Rectal smooth muscle tissue (tissue), 1 donor: ENCODE results near the gene LDB3.

Experiments
- H3K27ac ChIP-seq: one replicate; pipeline ENCODE4 v1.7.0; 2013; ENCODE audit warnings: low read depth, low read length, inconsistent platforms
- H3K27me3 ChIP-seq: one replicate; pipeline ENCODE4 v1.7.0; 2013; ENCODE audit warnings: low read length; ENCODE audit not compliant: control insufficient read depth, insufficient read depth
- H3K36me3 ChIP-seq: one replicate; pipeline ENCODE4 v1.7.0; 2013; ENCODE audit warnings: low read length; ENCODE audit not compliant: control insufficient read depth, insufficient read depth
- H3K4me1 ChIP-seq: one replicate; pipeline ENCODE4 v1.7.0; 2013; ENCODE audit warnings: low read length; ENCODE audit not compliant: control insufficient read depth, insufficient read depth
- H3K4me3 ChIP-seq: one replicate; pipeline ENCODE4 v1.7.0; 2013; ENCODE audit warnings: low read length
- H3K9ac ChIP-seq: one replicate; pipeline ENCODE4 v1.7.0; 2013; ENCODE audit warnings: low read length

LDB3 gene

DNA sequence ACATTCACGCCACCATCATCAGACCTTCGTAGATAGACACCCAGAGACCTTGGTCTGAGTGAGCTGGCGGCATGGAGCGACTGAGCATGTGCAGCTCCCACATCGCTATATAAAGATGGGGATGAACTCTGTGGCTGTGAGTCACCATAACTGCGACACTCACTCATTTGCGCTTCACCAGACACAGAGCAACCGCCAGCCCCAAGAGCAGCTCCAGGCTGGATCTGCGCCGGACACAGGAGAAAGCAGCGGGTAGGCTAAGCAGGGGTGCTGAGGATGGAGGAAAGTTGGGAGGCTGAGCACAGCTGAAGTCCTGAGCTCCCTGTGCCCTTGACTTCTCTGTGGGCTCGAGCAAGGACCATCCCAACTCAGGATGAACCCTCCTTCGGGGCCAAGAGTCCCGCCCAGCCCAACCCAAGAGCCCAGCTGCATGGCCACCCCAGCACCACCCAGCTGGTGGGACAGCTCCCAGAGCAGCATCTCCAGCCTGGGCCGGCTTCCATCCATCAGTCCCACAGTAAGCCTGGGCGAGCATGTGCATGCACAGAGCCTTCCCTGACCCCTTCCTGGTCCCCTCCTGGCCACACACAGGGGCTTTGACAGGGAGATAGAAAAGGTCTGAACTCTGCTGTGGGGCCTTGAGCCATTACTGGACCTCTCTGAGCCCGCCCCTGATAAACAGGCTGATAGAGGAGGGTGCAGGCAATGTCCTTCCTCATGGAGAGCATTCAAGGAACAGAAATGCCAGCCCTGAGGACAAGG lies 13.7 kb upstream of the LDB3 start, which contains the start of gene OPN4:
Gene OPN4, plus strand, starts transcription at position 137 of the 762 bp plus-strand sequence. Its CDS starts 237 bp downstream, at position 374.
- Histone ChIP-seq H3K27ac (no peak within 1 kb of the TSS), H3K36me3 (no peaks in the 10 kb centered on the region)

DNA sequence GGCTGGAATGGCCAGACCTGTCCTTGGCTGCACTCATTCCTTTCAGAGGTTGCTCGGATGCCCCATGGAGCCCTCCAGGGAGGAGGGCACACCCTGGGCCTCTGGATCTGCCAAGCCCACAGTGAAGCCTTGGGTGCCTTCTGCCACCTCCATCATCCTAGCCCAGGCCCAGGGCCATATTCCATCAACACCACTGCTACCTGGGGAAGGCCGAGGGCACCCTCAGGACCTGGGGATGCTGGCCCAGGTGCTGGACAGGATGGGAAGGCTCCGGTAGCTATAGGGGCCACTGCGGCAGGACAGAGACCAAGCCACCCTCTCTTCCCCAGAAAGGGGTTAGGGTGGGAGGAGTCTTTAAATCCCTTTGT lies 13.2 kb upstream of the LDB3 start:
- H3K4me3 ChIP-seq, result no peak overlapping the region
- H3K27ac ChIP-seq, result no peak overlapping the region
- H3K27me3 ChIP-seq, result no peaks in the 10 kb centered on the region
- H3K9ac ChIP-seq, result no peak overlapping the region
- no peaks in the 10 kb centered on the region for H3K4me1 ChIP-seq
- H3K36me3 ChIP-seq, result no peaks in the 10 kb centered on the region

More for the DNA sequence above, 13.7 kb upstream of the LDB3 start, which contains the start of gene OPN4:
- H3K4me3 ChIP-seq, result no peak within 1 kb of the TSS
- no peak within 1 kb of the TSS for H3K9ac ChIP-seq
- H3K4me1 ChIP-seq, result no peaks in the 10 kb centered on the region
- no peaks in the 10 kb centered on the region for H3K27me3 ChIP-seq

DNA sequence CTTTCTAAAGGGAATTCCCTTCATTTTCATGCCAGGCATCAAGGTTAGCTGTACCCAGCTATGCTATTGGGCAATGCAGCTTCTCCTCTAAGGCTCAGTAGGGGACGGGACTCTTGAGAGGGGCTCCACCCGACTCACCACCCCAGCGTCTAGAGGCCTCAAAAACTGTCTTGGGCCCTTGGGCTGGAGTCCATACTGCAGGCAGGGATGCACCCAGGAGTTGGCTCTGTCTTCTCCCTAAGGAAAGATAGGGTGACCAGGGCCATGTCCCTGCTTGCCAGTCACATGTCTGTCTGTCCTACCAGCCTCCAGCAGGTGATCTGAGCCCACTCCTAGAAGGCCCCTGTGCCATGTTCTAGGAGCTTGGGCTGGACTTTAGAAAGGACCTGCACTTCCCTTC lies 12.7 kb upstream of the LDB3 start:
- no peak overlapping the region for H3K27ac ChIP-seq
- no peaks in the 10 kb centered on the region for H3K36me3 ChIP-seq
- no peaks in the 10 kb centered on the region for H3K27me3 ChIP-seq
- H3K4me3 ChIP-seq, result no peak overlapping the region
- no peak overlapping the region for H3K9ac ChIP-seq
- no peaks in the 10 kb centered on the region for H3K4me1 ChIP-seq

DNA sequence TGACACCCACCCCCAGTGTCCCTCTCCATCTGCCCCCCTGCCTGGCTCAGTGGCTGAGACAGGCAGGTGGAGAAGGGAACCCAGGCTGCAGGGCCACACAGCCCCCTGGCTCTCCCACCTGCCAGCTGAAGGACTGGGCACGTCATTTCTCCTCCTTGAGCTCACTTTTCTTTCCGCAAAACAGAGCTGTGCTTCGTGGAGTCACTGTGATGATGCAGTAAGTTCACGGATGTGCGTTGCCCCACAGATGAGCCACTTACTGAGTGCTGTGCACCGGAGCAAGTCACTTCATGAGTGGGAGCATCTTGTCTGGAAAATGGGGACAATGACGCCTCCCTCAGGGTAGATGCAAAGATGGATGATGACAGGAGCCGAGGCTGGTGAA lies 11.3 kb upstream of the LDB3 start:
- Histone ChIP-seq H3K9ac (no peak overlapping the region), H3K4me1 (no peaks in the 10 kb centered on the region)

DNA sequence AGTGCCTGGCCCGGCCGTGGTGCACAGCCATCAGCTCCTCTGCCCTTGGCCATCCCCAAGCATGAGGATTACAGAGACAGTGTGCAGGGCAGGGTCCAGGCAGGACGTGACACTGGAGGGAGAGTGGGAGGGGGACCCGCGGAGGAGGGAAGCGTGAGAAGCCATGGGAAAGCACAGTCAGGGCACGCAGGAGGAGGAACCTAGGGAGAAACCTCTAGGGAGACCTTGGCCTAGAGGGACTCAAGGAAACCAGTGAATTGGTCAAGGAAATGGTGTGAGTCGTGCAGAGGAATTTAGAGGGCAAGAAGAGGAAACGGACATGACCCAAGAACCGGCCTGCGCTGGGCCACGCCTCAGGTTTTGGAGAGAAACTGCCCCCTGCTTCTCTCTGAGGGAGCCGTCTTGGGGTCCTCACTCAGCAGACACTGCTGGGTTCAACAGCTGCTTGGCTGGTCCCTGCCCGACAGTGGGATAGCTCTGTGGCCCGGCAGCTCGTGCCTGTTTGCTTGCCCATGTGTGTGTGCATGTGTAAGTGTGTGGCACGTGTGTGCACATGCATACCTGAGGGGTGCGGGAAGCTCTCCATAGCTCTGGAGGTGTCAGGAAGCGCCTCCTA lies 10.8 kb upstream of the LDB3 start:
- Histone ChIP-seq H3K4me3 (no peak overlapping the region), H3K27ac (no peak overlapping the region), H3K27me3 (no peaks in the 10 kb centered on the region), H3K9ac (no peak overlapping the region), H3K36me3 (no peaks in the 10 kb centered on the region), H3K4me1 (no peaks in the 10 kb centered on the region)

More for the DNA sequence above, 11.3 kb upstream of the LDB3 start:
- Histone ChIP-seq H3K27ac (no peak overlapping the region), H3K27me3 (no peaks in the 10 kb centered on the region), H3K4me3 (no peak overlapping the region), H3K36me3 (no peaks in the 10 kb centered on the region)

DNA sequence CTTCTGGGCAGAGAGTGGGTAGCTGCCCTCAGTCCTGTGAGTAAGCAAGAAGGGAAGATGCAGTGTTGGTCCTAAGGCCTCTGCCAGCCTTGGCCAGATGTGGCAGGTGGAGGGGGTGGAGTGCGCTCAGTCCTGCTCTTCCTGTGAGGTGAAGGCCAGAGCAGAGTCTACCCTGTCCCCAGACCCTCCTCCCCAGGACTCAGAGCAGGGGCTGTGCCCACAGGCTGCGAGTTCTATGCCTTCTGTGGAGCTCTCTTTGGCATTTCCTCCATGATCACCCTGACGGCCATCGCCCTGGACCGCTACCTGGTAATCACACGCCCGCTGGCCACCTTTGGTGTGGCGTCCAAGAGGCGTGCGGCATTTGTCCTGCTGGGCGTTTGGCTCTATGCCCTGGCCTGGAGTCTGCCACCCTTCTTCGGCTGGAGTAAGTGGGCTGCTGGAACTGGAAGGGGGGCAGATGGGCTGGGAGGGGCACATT lies 10.0 kb upstream of the LDB3 start:
- Histone ChIP-seq H3K36me3 (no peaks in the 10 kb centered on the region), H3K4me1 (no peaks in the 10 kb centered on the region), H3K27ac (no peak overlapping the region), H3K27me3 (no peaks in the 10 kb centered on the region), H3K9ac (no peak overlapping the region), H3K4me3 (no peak overlapping the region)

DNA sequence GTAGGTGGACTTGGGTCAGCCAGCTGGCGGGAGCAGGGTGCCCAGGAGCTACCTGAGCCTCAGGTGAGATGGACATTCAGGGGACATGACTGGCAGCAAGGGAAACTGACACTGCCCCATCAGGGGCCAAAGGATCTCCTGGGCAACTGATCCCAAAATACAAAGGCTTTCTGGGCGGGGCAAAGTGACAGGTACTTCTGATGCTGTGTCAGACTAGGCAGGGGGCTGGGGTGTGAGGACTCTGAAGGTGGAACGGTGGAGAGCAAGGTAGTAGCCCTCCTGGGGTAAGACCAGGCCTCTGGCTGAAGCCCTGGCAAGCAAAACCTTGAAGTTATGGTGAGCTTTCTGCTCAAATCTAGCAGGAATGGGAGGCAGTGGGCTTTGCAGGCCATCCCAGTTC lies 9.6 kb upstream of the LDB3 start:
- no peaks in the 10 kb centered on the region for H3K27me3 ChIP-seq
- H3K4me1 ChIP-seq, result no peaks in the 10 kb centered on the region
- H3K27ac ChIP-seq, result no peak overlapping the region
- H3K36me3 ChIP-seq, result no peaks in the 10 kb centered on the region
- no peak overlapping the region for H3K9ac ChIP-seq
- no peak overlapping the region for H3K4me3 ChIP-seq

DNA sequence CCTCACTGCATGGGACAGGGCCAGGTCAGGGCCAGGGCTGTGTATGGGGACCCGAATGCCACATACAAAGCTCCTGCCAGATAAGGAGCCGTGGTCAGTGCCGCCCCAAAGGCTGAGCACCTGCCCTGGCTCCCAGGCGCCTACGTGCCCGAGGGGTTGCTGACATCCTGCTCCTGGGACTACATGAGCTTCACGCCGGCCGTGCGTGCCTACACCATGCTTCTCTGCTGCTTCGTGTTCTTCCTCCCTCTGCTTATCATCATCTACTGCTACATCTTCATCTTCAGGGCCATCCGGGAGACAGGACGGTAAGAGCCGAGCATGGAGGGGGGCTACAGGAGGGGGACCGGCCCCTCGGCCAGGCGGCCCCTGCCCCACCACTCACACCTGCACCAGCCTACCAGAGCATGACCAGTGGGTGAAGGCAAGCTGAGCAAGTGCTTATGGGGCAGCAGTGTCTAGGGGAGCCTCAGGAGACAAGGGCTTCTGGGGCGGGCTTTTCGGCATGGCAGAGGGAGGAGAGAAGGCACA lies 9.1 kb upstream of the LDB3 start:
- Histone ChIP-seq H3K4me1 (no peaks in the 10 kb centered on the region), H3K36me3 (no peaks in the 10 kb centered on the region), H3K27me3 (no peaks in the 10 kb centered on the region), H3K9ac (no peak overlapping the region), H3K27ac (no peak overlapping the region), H3K4me3 (no peak overlapping the region)

DNA sequence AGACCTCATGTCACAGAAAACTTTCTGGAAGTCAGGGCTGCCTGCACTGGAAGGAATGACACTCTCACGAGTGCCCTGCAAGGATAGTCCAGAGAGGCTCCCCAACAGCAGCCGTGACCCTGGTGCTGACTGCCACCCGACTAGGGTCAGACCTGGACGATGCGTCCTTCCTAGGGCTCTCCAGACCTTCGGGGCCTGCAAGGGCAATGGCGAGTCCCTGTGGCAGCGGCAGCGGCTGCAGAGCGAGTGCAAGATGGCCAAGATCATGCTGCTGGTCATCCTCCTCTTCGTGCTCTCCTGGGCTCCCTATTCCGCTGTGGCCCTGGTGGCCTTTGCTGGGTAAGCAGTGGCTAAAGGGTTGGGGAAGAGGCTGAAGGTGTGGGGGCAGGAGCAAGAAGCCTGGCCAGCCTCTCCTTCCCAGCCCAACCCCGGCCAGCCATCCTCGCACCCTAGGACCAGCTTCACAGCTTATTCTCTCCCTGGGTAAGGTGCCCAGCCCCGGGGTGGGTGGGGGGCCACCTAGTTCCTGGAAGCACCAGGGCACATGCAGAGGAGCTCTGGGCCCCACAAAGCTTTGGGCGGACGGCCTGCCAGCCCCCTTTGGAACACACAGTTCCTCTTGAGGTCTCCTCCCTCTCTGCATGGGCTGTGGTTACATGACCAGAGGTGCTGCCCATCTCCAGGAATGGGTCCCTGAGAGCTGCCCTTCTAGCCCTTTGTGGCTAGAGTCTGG lies 8.4 kb upstream of the LDB3 start:
- peaks cover 6% of the 10 kb centered on the region for H3K4me1 ChIP-seq
- no peak overlapping the region for H3K4me3 ChIP-seq
- H3K36me3 ChIP-seq, result no peaks in the 10 kb centered on the region
- H3K27ac ChIP-seq, result no peak overlapping the region
- no peaks in the 10 kb centered on the region for H3K27me3 ChIP-seq
- no peak overlapping the region for H3K9ac ChIP-seq

DNA sequence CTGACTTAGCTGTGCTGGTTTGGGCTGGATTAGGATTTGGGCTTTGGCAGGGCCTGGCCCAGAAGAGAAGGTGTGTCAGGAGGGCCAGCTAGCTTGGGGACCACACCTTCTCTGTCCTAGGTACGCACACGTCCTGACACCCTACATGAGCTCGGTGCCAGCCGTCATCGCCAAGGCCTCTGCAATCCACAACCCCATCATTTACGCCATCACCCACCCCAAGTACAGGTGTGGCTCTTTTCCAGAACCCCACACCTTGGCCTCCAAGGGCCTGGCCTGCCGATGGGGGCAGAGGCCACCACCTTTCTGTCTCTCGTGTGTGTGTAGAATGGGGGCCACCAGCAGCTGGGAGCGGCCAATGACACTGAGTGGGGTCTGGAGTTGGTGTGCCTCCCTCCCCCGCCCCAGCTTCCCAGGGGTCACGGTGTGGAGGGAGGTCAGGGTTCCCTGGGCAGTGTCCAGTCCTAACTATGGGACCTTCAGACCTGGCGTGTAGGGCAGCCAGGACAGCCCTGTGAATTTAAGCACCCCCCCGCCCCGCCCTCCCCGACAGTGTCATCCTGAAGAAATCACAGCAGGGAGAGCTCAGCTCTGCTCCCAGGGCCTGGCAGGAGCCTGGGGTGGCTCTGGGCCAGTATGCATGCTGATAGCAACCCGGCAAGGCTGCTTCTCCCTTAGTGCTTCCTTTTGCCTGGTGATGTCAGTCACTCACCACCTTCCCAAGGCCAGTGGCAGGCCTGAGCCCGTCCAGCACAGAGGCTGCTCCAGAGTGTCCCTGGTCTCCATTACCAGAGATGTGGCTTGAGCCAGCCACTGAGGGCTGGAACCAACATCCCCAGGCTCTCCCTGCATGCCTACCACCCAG lies 6.9 kb upstream of the LDB3 start:
- Histone ChIP-seq H3K27me3 (no peaks in the 10 kb centered on the region), H3K36me3 (no peaks in the 10 kb centered on the region), H3K4me1 (peaks cover 7% of the 10 kb centered on the region), H3K27ac (peak overlapping the region; percentile 12), H3K4me3 (no peak overlapping the region), H3K9ac (no peak overlapping the region)

DNA sequence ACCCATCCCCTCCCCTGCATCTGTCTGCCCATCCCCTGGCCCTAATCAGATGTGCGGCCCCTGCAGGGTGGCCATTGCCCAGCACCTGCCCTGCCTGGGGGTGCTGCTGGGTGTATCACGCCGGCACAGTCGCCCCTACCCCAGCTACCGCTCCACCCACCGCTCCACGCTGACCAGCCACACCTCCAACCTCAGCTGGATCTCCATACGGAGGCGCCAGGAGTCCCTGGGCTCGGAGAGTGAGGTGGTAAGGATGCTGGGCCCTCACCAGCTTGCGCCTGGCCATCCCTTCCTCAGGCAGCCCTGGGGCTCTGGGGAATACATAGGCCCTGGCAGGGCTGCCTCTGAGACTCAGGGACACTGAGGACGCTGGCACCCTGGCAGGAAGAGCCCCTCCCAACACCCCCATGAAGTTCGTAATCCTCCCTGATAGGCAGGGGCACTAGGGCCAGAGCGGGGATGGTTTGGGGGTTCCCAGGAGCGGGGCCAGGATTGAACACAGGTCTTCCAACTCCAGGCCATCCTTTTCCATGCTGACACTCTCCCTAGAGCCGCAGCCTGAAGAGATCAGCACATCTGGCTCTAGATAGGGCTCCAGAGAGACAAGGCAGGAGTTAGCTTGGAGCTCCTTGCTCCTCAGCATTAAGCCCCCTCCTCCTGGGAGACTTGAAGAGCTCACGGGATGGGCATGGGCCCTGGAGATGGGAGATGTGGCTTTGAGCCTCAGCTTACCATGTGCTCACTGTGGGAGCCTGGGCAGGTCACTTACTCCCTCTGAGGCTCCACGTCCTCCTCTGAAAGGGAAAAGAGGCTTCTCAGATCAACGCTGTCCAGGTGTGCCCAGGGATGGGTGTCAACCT lies 5.9 kb upstream of the LDB3 start:
- Histone ChIP-seq H3K27ac (no peak overlapping the region), H3K27me3 (no peaks in the 10 kb centered on the region), H3K36me3 (no peaks in the 10 kb centered on the region), H3K4me1 (peaks cover 10% of the 10 kb centered on the region), H3K4me3 (no peak overlapping the region), H3K9ac (no peak overlapping the region)
